Neural progenitor cell (in vitro differentiated cells): Measurements from ENCODE around the gene DOCK6. TPM values are rescaled to one million over a fixed set of nuclear protein-coding genes. Genes with fewer than 3 reads are reported as not detected.

Experiments used
- DNase-seq: peaks from one replicate; pipeline ENCODE4 v3.0.0-alpha.2; 2016; ENCODE audit warnings: low spot score
- H2AFZ ChIP-seq: fragments of 200-600 bp; sonication (generic); replicated peaks from 2 replicates; pipeline ENCODE4 v1.6.1; 2016; ENCODE audit warnings: antibody characterized with exemption
- H3F3A ChIP-seq: fragments of 200-600 bp; sonication (generic); 2 replicates; pipeline ENCODE4 v1.6.1; 2016; ENCODE audit warnings: antibody characterized with exemption, low read depth
- H3K27ac ChIP-seq: fragments of 200-600 bp; sonication (generic); 2 replicates; pipeline ENCODE4 v1.5.1; 2016; ENCODE audit warnings: mild to moderate bottlenecking
- H3K27me3 ChIP-seq: fragments of 200-600 bp; sonication (generic); 2 replicates; pipeline ENCODE4 v1.6.1; 2016; ENCODE audit warnings: mild to moderate bottlenecking, moderate library complexity
- H3K36me3 ChIP-seq: fragments of 200-600 bp; sonication (generic); 2 replicates; pipeline ENCODE4 v1.5.1; 2016
- H3K4me1 ChIP-seq: fragments of 200-600 bp; sonication (generic); 2 replicates; pipeline ENCODE4 v1.6.1; 2016; ENCODE audit warnings: mixed run types
- H3K4me2 ChIP-seq: fragments of 200-600 bp; sonication (generic); 2 replicates; pipeline ENCODE4 v1.6.1; 2016
- H3K4me3 ChIP-seq: fragments of 200-600 bp; sonication (generic); 2 replicates; pipeline ENCODE4 v1.5.1; 2016
- H3K79me2 ChIP-seq: fragments of 200-600 bp; sonication (generic); 2 replicates; pipeline ENCODE4 v1.6.1; 2016; ENCODE audit warnings: low read depth
- H3K9ac ChIP-seq: fragments of 200-600 bp; sonication (generic); 2 replicates; pipeline ENCODE4 v1.6.1; 2016
- H3K9me3 ChIP-seq: fragments of 200-600 bp; sonication (generic); 2 replicates; pipeline ENCODE4 v1.5.1; 2016; ENCODE audit warnings: low read depth
- H4K20me1 ChIP-seq: fragments of 200-600 bp; sonication (generic); 2 replicates; pipeline ENCODE4 v1.6.1; 2016; ENCODE audit warnings: low read depth
- H3K27ac Mint-ChIP-seq: 3 replicates; pipeline ENCODE4 v1.8.0; 2021; ENCODE audit warnings: mixed read lengths
- H3K27me3 Mint-ChIP-seq: 2 replicates; pipeline ENCODE4 v1.8.0; 2022; ENCODE audit warnings: low read depth, mild to moderate bottlenecking, inconsistent platforms, moderate library complexity, mixed read lengths; ENCODE audit not compliant: insufficient read depth
- H3K36me3 Mint-ChIP-seq: 3 replicates; pipeline ENCODE4 v1.8.0; 2021; ENCODE audit warnings: mixed read lengths
- H3K4me1 Mint-ChIP-seq: 3 replicates; pipeline ENCODE4 v1.8.0; 2021; ENCODE audit warnings: mixed read lengths
- H3K4me3 Mint-ChIP-seq: 3 replicates; pipeline ENCODE4 v1.8.0; 2021; ENCODE audit warnings: mild to moderate bottlenecking, moderate library complexity, mixed read lengths
- H3K9me3 Mint-ChIP-seq: 3 replicates; pipeline ENCODE4 v1.8.0; 2020; ENCODE audit warnings: mixed read lengths
- EZH2 ChIP-seq: fragments of 200-600 bp; sonication (generic); IDR thresholded peaks from 2 replicates; pipeline ENCODE4 v1.6.1; 2017; ENCODE audit warnings: antibody characterized with exemption, mild to moderate bottlenecking, moderate library complexity
- EZH2phosphoT487 ChIP-seq: fragments of 200-600 bp; sonication (generic); IDR thresholded peaks from 2 replicates; pipeline ENCODE4 v1.6.1; 2017; ENCODE audit warnings: antibody characterized with exemption
- total RNA-seq: library from RNA; depleted of rRNA; stranded (reverse); fragments of >200 nt; gene quantifications from 2 replicates; pipeline ENCODE4 v1.2.3, GENCODE V29; 2015; ENCODE audit warnings: low replicate concordance
- TF ChIP-seq, protein P1 (sequence below): fragments of 200-600 bp; sonication (generic); IDR thresholded peaks from 2 replicates; pipeline ENCODE4 v1.5.1; 2017; ENCODE audit warnings: antibody characterized with exemption, mild to moderate bottlenecking

The DOCK6 gene
- total RNA-seq, 1 donor from 2014 or later, result 10.0 TPM

- no peak for DNase-seq
- Mint-ChIP-seq H3K9me3 (no peaks in the 10 kb centered on the region), H3K27ac (no peak overlapping the region), H3K4me3 (no peak overlapping the region), H3K36me3 (no peaks in the 10 kb centered on the region), H3K27me3 (peaks cover 8% of the 10 kb centered on the region), H3K4me1 (peaks cover 5% of the 10 kb centered on the region)
- Histone ChIP-seq H3K4me3 (no peak overlapping the region), H3K4me2 (no peak overlapping the region), H3K27ac (no peak overlapping the region), H3K36me3 (no peaks in the 10 kb centered on the region), H3K27me3 (no peaks in the 10 kb centered on the region), H4K20me1 (peaks cover 6% of the 10 kb centered on the region), H3F3A (peaks cover 16% of the 10 kb centered on the region), H2AFZ (no peak overlapping the region), H3K9me3 (no peaks in the 10 kb centered on the region), H3K9ac (no peak overlapping the region), H3K4me1 (no peaks in the 10 kb centered on the region), H3K79me2 (no peaks in the 10 kb centered on the region)
- TF ChIP-seq, protein P1, sequence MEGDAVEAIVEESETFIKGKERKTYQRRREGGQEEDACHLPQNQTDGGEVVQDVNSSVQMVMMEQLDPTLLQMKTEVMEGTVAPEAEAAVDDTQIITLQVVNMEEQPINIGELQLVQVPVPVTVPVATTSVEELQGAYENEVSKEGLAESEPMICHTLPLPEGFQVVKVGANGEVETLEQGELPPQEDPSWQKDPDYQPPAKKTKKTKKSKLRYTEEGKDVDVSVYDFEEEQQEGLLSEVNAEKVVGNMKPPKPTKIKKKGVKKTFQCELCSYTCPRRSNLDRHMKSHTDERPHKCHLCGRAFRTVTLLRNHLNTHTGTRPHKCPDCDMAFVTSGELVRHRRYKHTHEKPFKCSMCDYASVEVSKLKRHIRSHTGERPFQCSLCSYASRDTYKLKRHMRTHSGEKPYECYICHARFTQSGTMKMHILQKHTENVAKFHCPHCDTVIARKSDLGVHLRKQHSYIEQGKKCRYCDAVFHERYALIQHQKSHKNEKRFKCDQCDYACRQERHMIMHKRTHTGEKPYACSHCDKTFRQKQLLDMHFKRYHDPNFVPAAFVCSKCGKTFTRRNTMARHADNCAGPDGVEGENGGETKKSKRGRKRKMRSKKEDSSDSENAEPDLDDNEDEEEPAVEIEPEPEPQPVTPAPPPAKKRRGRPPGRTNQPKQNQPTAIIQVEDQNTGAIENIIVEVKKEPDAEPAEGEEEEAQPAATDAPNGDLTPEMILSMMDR, result no peak
- TF ChIP-seq EZH2 (no peak), EZH2phosphoT487 (no peak)
Measured at GRCh38 chr19:11199517-11199916, 62.8 kb downstream of the DOCK6 start.

- Histone ChIP-seq H3K4me2 (no peak overlapping the region), H3K36me3 (no peaks in the 10 kb centered on the region), H4K20me1 (peaks cover 6% of the 10 kb centered on the region), H3K9me3 (no peaks in the 10 kb centered on the region), H3K4me3 (no peak overlapping the region), H3K27me3 (no peaks in the 10 kb centered on the region), H3K9ac (no peak overlapping the region), H3K4me1 (no peaks in the 10 kb centered on the region), H3K27ac (no peak overlapping the region), H3K79me2 (no peaks in the 10 kb centered on the region), H2AFZ (no peak overlapping the region), H3F3A (peaks cover 16% of the 10 kb centered on the region)
- Mint-ChIP-seq H3K4me3 (peak overlapping the region; percentile 73), H3K4me1 (peaks cover 5% of the 10 kb centered on the region), H3K9me3 (no peaks in the 10 kb centered on the region), H3K27me3 (peaks cover 8% of the 10 kb centered on the region), H3K27ac (no peak overlapping the region), H3K36me3 (no peaks in the 10 kb centered on the region)
- no peak for DNase-seq
- TF ChIP-seq EZH2, result no peak
Measured at GRCh38 chr19:11198769-11199424, 63.4 kb downstream of the DOCK6 start.

DNA sequence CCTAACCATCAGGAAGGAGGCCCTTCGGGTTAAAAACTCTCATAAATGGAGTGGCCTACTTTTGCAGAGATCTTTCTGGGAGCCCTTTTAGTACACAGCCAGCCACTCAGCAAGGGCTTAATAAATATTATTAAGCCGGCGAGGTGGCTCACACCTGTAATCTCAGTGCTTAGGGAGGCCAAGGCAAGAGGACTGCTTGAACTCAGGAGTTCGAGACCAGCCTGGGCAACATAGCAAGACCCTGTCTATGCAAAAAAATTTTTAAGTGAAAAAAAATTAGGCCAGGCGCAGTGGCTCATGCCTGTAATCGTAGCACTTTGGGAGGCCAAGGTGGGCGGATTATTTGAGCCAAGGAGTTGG lies 64.2 kb downstream of the DOCK6 start:
- no peak for DNase-seq
- Histone ChIP-seq H3K4me3 (peak overlapping the region; percentile 94), H2AFZ (no peak overlapping the region), H3K9ac (no peak overlapping the region), H3K36me3 (no peaks in the 10 kb centered on the region), H3K27me3 (no peaks in the 10 kb centered on the region), H3K79me2 (no peaks in the 10 kb centered on the region), H3F3A (peaks cover 16% of the 10 kb centered on the region), H4K20me1 (peaks cover 6% of the 10 kb centered on the region), H3K9me3 (no peaks in the 10 kb centered on the region), H3K4me2 (peak overlapping the region; percentile 88), H3K27ac (no peak overlapping the region), H3K4me1 (no peaks in the 10 kb centered on the region)
- H3K4me1 Mint-ChIP-seq, result peaks cover 5% of the 10 kb centered on the region
- H3K9me3 Mint-ChIP-seq, result no peaks in the 10 kb centered on the region
- no peaks in the 10 kb centered on the region for H3K36me3 Mint-ChIP-seq
- H3K27ac Mint-ChIP-seq, result no peak overlapping the region
- H3K4me3 Mint-ChIP-seq, result peak overlapping the region; percentile 87
- TF ChIP-seq, protein P1, result no peak
- TF ChIP-seq EZH2 (no peak), EZH2phosphoT487 (no peak)
- peaks cover 8% of the 10 kb centered on the region for H3K27me3 Mint-ChIP-seq
